H9 (cell line): ENCODE results near the gene MEMO1. TPM values are rescaled to one million over a fixed set of nuclear protein-coding genes. Genes with fewer than 3 reads are reported as not detected.

Experiments used
- DNase-seq: peaks from one replicate; pipeline ENCODE4 v3.0.0-alpha.2; 2017
- H2AFZ ChIP-seq: one replicate; pipeline ENCODE4 v1.6.1; 2013; ENCODE audit warnings: mild to moderate bottlenecking, low read length, control low read depth, moderate library complexity
- H2AK5ac ChIP-seq: 2 replicates; pipeline ENCODE4 v1.6.1; 2013; ENCODE audit warnings: low read length, control low read depth, mixed read lengths; ENCODE audit not compliant: insufficient read length
- H2BK120ac ChIP-seq: one replicate; pipeline ENCODE4 v1.6.1; 2013; ENCODE audit warnings: low read depth, mild to moderate bottlenecking, low read length, control low read depth, inconsistent platforms; ENCODE audit not compliant: poor library complexity, severe bottlenecking
- H2BK12ac ChIP-seq: 2 replicates; pipeline ENCODE4 v1.6.1; 2013; ENCODE audit warnings: low read length, control low read depth, mixed read lengths, low read depth; ENCODE audit not compliant: insufficient read length
- H2BK15ac ChIP-seq: 2 replicates; pipeline ENCODE4 v1.6.1; 2013; ENCODE audit warnings: low read depth, low read length, control low read depth
- H2BK20ac ChIP-seq: one replicate; pipeline ENCODE4 v1.6.1; 2013; ENCODE audit warnings: low read depth, mild to moderate bottlenecking, low read length, control low read depth, inconsistent platforms; ENCODE audit not compliant: poor library complexity, severe bottlenecking
- H2BK5ac ChIP-seq: 2 replicates; pipeline ENCODE4 v1.6.1; 2013; ENCODE audit warnings: low read length, control low read depth, mixed read lengths; ENCODE audit not compliant: insufficient read length
- H3K14ac ChIP-seq: 2 replicates; pipeline ENCODE4 v1.6.1; 2013; ENCODE audit warnings: low read length, control low read depth; ENCODE audit not compliant: insufficient read depth
- H3K18ac ChIP-seq: 2 replicates; pipeline ENCODE4 v1.6.1; 2013; ENCODE audit warnings: low read depth, mild to moderate bottlenecking, mixed read lengths, low read length, control low read depth; ENCODE audit not compliant: insufficient read length
- H3K23ac ChIP-seq: 2 replicates; pipeline ENCODE4 v1.6.1; 2013; ENCODE audit warnings: low read length, control low read depth, mixed read lengths, low read depth; ENCODE audit not compliant: insufficient read length
- H3K23me2 ChIP-seq: 2 replicates; pipeline ENCODE4 v1.6.1; 2013; ENCODE audit warnings: low read depth, mild to moderate bottlenecking, mixed read lengths, low read length, control low read depth; ENCODE audit not compliant: insufficient read length, poor library complexity, severe bottlenecking
- H3K27ac ChIP-seq: 2 replicates; pipeline ENCODE4 v1.5.1; 2013; ENCODE audit warnings: low read length, control low read depth, mixed read lengths, low read depth; ENCODE audit not compliant: insufficient read length
- H3K27me3 ChIP-seq: 2 replicates; pipeline ENCODE4 v1.6.1; 2013; ENCODE audit warnings: low read length, control low read depth, inconsistent platforms; ENCODE audit not compliant: insufficient read depth
- H3K4ac ChIP-seq: 2 replicates; pipeline ENCODE4 v1.6.1; 2013; ENCODE audit warnings: low read depth, mild to moderate bottlenecking, control low read depth, inconsistent platforms, low read length, moderate library complexity
- H3K4me1 ChIP-seq: 2 replicates; pipeline ENCODE4 v1.6.1; 2013; ENCODE audit warnings: low read length, control low read depth, inconsistent platforms; ENCODE audit not compliant: insufficient read depth
- H3K4me2 ChIP-seq: 2 replicates; pipeline ENCODE4 v1.6.1; 2013; ENCODE audit warnings: low read length, control low read depth, mixed read lengths; ENCODE audit not compliant: insufficient read length, insufficient read depth
- H3K56ac ChIP-seq: 2 replicates; pipeline ENCODE4 v1.6.1; 2013; ENCODE audit warnings: low read depth, mild to moderate bottlenecking, mixed read lengths, low read length, control low read depth; ENCODE audit not compliant: insufficient read length
- H3K79me1 ChIP-seq: 2 replicates; pipeline ENCODE4 v1.6.1; 2013; ENCODE audit warnings: low read depth, mild to moderate bottlenecking, moderate library complexity, low read length, control low read depth, inconsistent platforms; ENCODE audit not compliant: insufficient read depth, poor library complexity, severe bottlenecking
- H3K79me2 ChIP-seq: 2 replicates; pipeline ENCODE4 v1.6.1; 2013; ENCODE audit warnings: low read length, control low read depth, inconsistent platforms; ENCODE audit not compliant: insufficient read depth
- H3K9ac ChIP-seq: 2 replicates; pipeline ENCODE4 v1.6.1; 2013; ENCODE audit warnings: low read length, control low read depth, mixed read lengths; ENCODE audit not compliant: insufficient read length; ENCODE audit errors: extremely low read depth
- H3K9me3 ChIP-seq: one replicate; pipeline ENCODE4 v1.6.1; 2013; ENCODE audit warnings: low read depth, low read length, inconsistent platforms; ENCODE audit not compliant: control insufficient read depth
- H3T11ph ChIP-seq: one replicate; pipeline ENCODE4 v1.6.1; 2013; ENCODE audit warnings: mild to moderate bottlenecking, low read length, control low read depth, inconsistent platforms
- H4K20me1 ChIP-seq: one replicate; pipeline ENCODE4 v1.6.1; 2013; ENCODE audit not compliant: control insufficient read depth, insufficient read length, insufficient read depth
- H4K5ac ChIP-seq: 2 replicates; pipeline ENCODE4 v1.6.1; 2013; ENCODE audit warnings: low read depth, mild to moderate bottlenecking, mixed read lengths, low read length, control low read depth; ENCODE audit not compliant: insufficient read length
- H4K8ac ChIP-seq: replicated peaks from 2 replicates; pipeline ENCODE4 v1.6.1; 2013; ENCODE audit warnings: low read length, control low read depth, mixed read lengths, low read depth; ENCODE audit not compliant: insufficient read length
- H4K91ac ChIP-seq: 2 replicates; pipeline ENCODE4 v1.6.1; 2013; ENCODE audit warnings: low read depth, mild to moderate bottlenecking, moderate library complexity, mixed read lengths, low read length, control low read depth; ENCODE audit not compliant: insufficient read length
- H3K27ac Mint-ChIP-seq, 3 experiments: 2 replicates in 2 of 3; 3 replicates in 1 of 3; pipeline ENCODE4 v1.8.0; 2020 to 2021; ENCODE audit warnings: mixed read lengths in 3 of 3, mild to moderate bottlenecking in 1 of 3, moderate library complexity in 1 of 3
- H3K27me3 Mint-ChIP-seq: 2 replicates; pipeline ENCODE4 v1.8.0; 2021; ENCODE audit warnings: low read depth, mild to moderate bottlenecking, moderate library complexity, mixed read lengths
- H3K36me3 Mint-ChIP-seq, 3 experiments: 2 replicates in 2 of 3; 3 replicates in 1 of 3; pipeline ENCODE4 v1.8.0; 2020 to 2021; ENCODE audit warnings: low read depth in 3 of 3, mixed read lengths in 3 of 3; ENCODE audit not compliant: insufficient read depth in 1 of 3
- H3K4me1 Mint-ChIP-seq, 2 experiments: 2 replicates each; pipeline ENCODE4 v1.8.0; 2020; ENCODE audit warnings: mixed read lengths in 2 of 2
- H3K4me3 Mint-ChIP-seq, 2 experiments: 2 replicates in 1 of 2; 3 replicates in 1 of 2; pipeline ENCODE4 v1.8.0; 2020 to 2021; ENCODE audit warnings: mild to moderate bottlenecking in 2 of 2, mixed read lengths in 2 of 2, moderate library complexity in 1 of 2
- H3K9me3 Mint-ChIP-seq, 2 experiments: 2 replicates in 1 of 2; 3 replicates in 1 of 2; pipeline ENCODE4 v1.8.0; 2020; ENCODE audit warnings: mild to moderate bottlenecking in 2 of 2, mixed read lengths in 2 of 2, moderate library complexity in 1 of 2
- WGBS: extraction: QIAGEN DNeasy Blood & Tissue Kit; methylation state at CpG from one replicate; pipeline ENCODE4 v1.1.7; 2013; ENCODE audit warnings: missing lambda C conversion rate, low lambda C conversion rate, mixed read lengths; ENCODE audit not compliant: insufficient read length; ENCODE audit errors: extremely low coverage; 5-methylcytosine and 5-hydroxymethylcytosine counted together
- total RNA-seq: library from RNA; stranded (reverse); gene quantifications from 2 replicates; pipeline ENCODE4 v1.2.1, GENCODE V29; 2021
- TF ChIP-seq, protein P1 (sequence below): fragments of 200-600 bp; sonication (generic); conservative IDR thresholded peaks from 3 replicates; pipeline ENCODE4 v1.8.0; 2021; ENCODE audit warnings: antibody characterized with exemption, mild to moderate bottlenecking

The MEMO1 gene
- total RNA-seq, 1 experiment from 2014 or later = 49.4 TPM

DNA sequence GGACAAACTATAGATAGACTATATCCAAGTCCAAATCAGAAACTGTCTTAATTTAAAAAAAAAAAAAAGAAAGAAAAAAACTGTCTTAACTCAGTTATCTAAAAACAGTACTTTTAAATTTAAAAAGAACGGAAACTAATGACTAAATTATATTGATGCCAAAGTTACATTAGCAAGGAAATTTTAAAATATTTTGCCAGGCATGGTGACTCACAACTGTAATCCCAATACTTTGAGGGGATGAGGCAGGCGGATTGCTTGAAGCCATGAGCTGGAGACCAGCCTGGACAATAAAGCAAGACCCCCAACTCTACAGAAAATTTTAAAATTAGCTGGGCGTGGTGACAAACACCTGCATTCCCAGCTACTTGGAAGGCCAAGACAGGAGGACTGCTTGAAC is 30.9 kb downstream of the MEMO1 start:
- Histone ChIP-seq H2AFZ (no peak overlapping the region), H2BK20ac (no peak overlapping the region), H3K18ac (no peak overlapping the region), H3K27me3 (no peaks in the 10 kb centered on the region), H3K23me2 (no peaks in the 10 kb centered on the region), H3K9me3 (no peaks in the 10 kb centered on the region), H2BK12ac (no peak overlapping the region), H3K9ac (no peak overlapping the region), H2BK5ac (no peak overlapping the region), H4K5ac (no peak overlapping the region), H3K4ac (no peak overlapping the region), H3K79me2 (peaks cover 8% of the 10 kb centered on the region; the same call in 1 of the 2 replicates), H4K91ac (no peak overlapping the region), H2BK120ac (no peak overlapping the region), H3K56ac (no peak overlapping the region), H3K79me1 (peaks cover 12% of the 10 kb centered on the region), H3K27ac (no peak overlapping the region), H3T11ph (no peak overlapping the region), H4K8ac (no peak overlapping the region), H3K4me2 (no peak overlapping the region), H4K20me1 (no peaks in the 10 kb centered on the region), H3K4me1 (peaks cover 3% of the 10 kb centered on the region; the same call in 1 of the 2 replicates), H3K23ac (no peak overlapping the region), H2BK15ac (no peak overlapping the region), H2AK5ac (no peak overlapping the region), H3K14ac (no peak overlapping the region)
- Mint-ChIP-seq H3K9me3 (no peaks in the 10 kb centered on the region), H3K27me3 (no peaks in the 10 kb centered on the region), H3K27ac (no peak overlapping the region), H3K4me3 (no peak overlapping the region), H3K36me3 (peaks cover 0 to 2% (median 0%) of the 10 kb centered on the region in 3 experiments; a peak in 1 of 7 replicates), H3K4me1 (peaks cover 12 to 14% of the 10 kb centered on the region in 2 experiments)
- no CpG with 5 or more reads among the region's 3 CpGs for WGBS
- TF ChIP-seq, protein P1, sequence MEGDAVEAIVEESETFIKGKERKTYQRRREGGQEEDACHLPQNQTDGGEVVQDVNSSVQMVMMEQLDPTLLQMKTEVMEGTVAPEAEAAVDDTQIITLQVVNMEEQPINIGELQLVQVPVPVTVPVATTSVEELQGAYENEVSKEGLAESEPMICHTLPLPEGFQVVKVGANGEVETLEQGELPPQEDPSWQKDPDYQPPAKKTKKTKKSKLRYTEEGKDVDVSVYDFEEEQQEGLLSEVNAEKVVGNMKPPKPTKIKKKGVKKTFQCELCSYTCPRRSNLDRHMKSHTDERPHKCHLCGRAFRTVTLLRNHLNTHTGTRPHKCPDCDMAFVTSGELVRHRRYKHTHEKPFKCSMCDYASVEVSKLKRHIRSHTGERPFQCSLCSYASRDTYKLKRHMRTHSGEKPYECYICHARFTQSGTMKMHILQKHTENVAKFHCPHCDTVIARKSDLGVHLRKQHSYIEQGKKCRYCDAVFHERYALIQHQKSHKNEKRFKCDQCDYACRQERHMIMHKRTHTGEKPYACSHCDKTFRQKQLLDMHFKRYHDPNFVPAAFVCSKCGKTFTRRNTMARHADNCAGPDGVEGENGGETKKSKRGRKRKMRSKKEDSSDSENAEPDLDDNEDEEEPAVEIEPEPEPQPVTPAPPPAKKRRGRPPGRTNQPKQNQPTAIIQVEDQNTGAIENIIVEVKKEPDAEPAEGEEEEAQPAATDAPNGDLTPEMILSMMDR = no peak
- DNase-seq = no peak
